ENCODE results near the gene LRRC53.

The LRRC53 gene

GRCh38 chr1:74486036-74486435 lies 26.4 kb downstream of the LRRC53 start:
- DNase-seq = no peak

GRCh38 chr1:74485622-74486021 lies 26.8 kb downstream of the LRRC53 start:
- no peak for DNase-seq

- no peak for DNase-seq
These were observed 30.8 kb downstream of the LRRC53 start for GRCh38 chr1:74481607-74482006.

- DNase-seq = no peak
These were observed 32.3 kb downstream of the LRRC53 start for GRCh38 chr1:74480068-74480467.

- no peak for DNase-seq
These were observed 33.4 kb downstream of the LRRC53 start for GRCh38 chr1:74478979-74479378.

- no peak for DNase-seq
These were observed 37.8 kb downstream of the LRRC53 start for GRCh38 chr1:74474585-74474984.

GRCh38 chr1:74471470-74471869 lies 40.9 kb downstream of the LRRC53 start:
- no peak for DNase-seq

- DNase-seq = no peak
These were observed 41.5 kb downstream of the LRRC53 start for GRCh38 chr1:74470936-74471335.

GRCh38 chr1:74470251-74470650 lies 42.2 kb downstream of the LRRC53 start:
- DNase-seq = no peak

- DNase-seq = peak; percentile 12
These were observed 43.3 kb downstream of the LRRC53 start for GRCh38 chr1:74468982-74469603.

- no peak for DNase-seq
These were observed 44.5 kb downstream of the LRRC53 start for GRCh38 chr1:74467786-74468377.

GRCh38 chr1:74465193-74465681 lies 47.2 kb downstream of the LRRC53 start:
- no peak for DNase-seq

GRCh38 chr1:74464037-74464436 lies 48.4 kb downstream of the LRRC53 start:
- no peak for DNase-seq

- DNase-seq = no peak
These were observed 49.0 kb downstream of the LRRC53 start for GRCh38 chr1:74463333-74463988.

- no peak for DNase-seq
These were observed 55.2 kb downstream of the LRRC53 start for GRCh38 chr1:74457253-74457652.

GRCh38 chr1:74455390-74455789 lies 57.0 kb downstream of the LRRC53 start:
- DNase-seq = no peak

GRCh38 chr1:74453277-74453676 lies 59.1 kb downstream of the LRRC53 start:
- no peak for DNase-seq

- DNase-seq = no peak
These were observed 60.4 kb downstream of the LRRC53 start for GRCh38 chr1:74452035-74452434.

- DNase-seq = no peak
These were observed 75.4 kb downstream of the LRRC53 start for GRCh38 chr1:74437035-74437434.

- no peak for DNase-seq
These were observed 76.3 kb downstream of the LRRC53 start for GRCh38 chr1:74436078-74436477.

- DNase-seq = no peak
These were observed 78.1 kb downstream of the LRRC53 start for GRCh38 chr1:74434321-74434720.

- DNase-seq = no peak
These were observed 80.1 kb downstream of the LRRC53 start for GRCh38 chr1:74432325-74432724.

GRCh38 chr1:74431531-74431930 lies 80.9 kb downstream of the LRRC53 start:
- DNase-seq = no peak

GRCh38 chr1:74430342-74430934 lies 82.0 kb downstream of the LRRC53 start:
- no peak for DNase-seq

All from NCI-H187 treated with DMSO at 0.1 percent for 48 hours (cell line).